Central memory CD8-positive, alpha-beta T cell (primary cell): ENCODE measurements around the gene PGAM2.
"Not testable (repeated sequence)": the region's sequence is repeated elsewhere in the genome, so short reads cannot be mapped to it uniquely, and the experiment has no call there.

Experiments used
- ATAC-seq: fragments of 150-1000 bp; cut with Tn5 transposase; replicated peaks from 2 replicates; pipeline ENCODE4 v1.10.0; 2022; ENCODE audit warnings: mild to moderate bottlenecking, moderate FRiP score, moderate number of reproducible peaks; ENCODE audit not compliant: poor library complexity, severe bottlenecking; ENCODE audit errors: extremely low read depth
- DNase-seq, 2 donors: peaks; one replicate each; pipeline ENCODE4 v3.0.0; 2021; ENCODE audit warnings: low spot score in 2 of 2
- H3K27ac Mint-ChIP-seq: one replicate; pipeline ENCODE4 v1.8.0; 2022; ENCODE audit warnings: low read depth, mild to moderate bottlenecking, moderate library complexity, mixed read lengths
- H3K27me3 Mint-ChIP-seq: one replicate; pipeline ENCODE4 v1.8.0; 2022; ENCODE audit warnings: mixed read lengths
- H3K36me3 Mint-ChIP-seq: one replicate; pipeline ENCODE4 v1.8.0; 2022; ENCODE audit warnings: mild to moderate bottlenecking, moderate library complexity, mixed read lengths; ENCODE audit not compliant: insufficient read depth
- H3K4me1 Mint-ChIP-seq: one replicate; pipeline ENCODE4 v1.8.0; 2022; ENCODE audit warnings: mixed read lengths
- H3K4me3 Mint-ChIP-seq: one replicate; pipeline ENCODE4 v1.8.0; 2022; ENCODE audit warnings: mild to moderate bottlenecking, moderate library complexity, mixed read lengths
- H3K9me3 Mint-ChIP-seq: one replicate; pipeline ENCODE4 v1.8.0; 2022; ENCODE audit warnings: mixed read lengths

PGAM2 gene

DNA sequence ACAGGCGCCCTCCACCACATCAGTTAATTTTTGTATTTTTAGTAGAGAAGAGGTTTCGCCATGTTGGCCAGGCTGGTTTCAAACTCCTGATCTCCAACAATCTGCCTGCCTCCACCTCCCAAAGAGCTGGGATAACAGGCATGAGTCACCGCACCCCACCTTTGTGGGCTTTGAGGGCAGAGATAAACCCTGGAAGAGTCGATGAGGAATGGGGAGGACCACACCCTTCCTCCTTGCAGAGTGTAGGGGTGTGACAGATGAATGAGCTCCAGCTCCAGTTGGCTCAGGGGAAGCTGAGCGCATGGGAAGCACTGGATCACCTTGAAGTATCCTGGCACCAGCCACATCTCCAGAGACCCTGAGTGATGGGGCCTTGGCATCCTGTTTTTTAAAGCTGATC, 35.3 kb downstream of the PGAM2 start:
- not testable (repeated sequence) for H3K9me3 Mint-ChIP-seq, ATAC-seq, H3K36me3 Mint-ChIP-seq, H3K27ac Mint-ChIP-seq, H3K4me3 Mint-ChIP-seq, H3K27me3 Mint-ChIP-seq, H3K4me1 Mint-ChIP-seq, DNase-seq

DNA sequence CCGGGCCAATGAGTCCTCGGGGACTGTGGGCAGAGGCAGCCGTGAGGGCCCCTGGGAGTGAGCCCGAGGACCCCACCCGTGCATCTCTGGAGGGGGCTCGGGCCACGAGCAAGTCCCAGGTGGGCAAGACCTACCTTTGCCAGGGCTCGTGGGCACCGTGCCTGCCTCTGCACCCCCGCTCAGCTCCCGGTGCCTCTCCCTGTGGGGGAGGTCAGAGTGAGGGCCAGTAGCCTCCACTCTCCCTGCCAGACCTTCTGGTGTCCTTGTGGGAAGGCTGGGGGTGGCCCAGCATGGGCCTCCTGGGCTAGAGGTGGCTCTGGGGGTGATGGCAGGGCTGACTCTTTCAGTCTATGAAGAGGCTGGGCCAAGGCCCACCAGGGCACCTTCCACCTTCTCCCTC, 35.9 kb downstream of the PGAM2 start:
- H3K4me3 Mint-ChIP-seq, DNase-seq, ATAC-seq, H3K27me3 Mint-ChIP-seq, H3K4me1 Mint-ChIP-seq, H3K36me3 Mint-ChIP-seq, H3K9me3 Mint-ChIP-seq, H3K27ac Mint-ChIP-seq: not testable (repeated sequence)

DNA sequence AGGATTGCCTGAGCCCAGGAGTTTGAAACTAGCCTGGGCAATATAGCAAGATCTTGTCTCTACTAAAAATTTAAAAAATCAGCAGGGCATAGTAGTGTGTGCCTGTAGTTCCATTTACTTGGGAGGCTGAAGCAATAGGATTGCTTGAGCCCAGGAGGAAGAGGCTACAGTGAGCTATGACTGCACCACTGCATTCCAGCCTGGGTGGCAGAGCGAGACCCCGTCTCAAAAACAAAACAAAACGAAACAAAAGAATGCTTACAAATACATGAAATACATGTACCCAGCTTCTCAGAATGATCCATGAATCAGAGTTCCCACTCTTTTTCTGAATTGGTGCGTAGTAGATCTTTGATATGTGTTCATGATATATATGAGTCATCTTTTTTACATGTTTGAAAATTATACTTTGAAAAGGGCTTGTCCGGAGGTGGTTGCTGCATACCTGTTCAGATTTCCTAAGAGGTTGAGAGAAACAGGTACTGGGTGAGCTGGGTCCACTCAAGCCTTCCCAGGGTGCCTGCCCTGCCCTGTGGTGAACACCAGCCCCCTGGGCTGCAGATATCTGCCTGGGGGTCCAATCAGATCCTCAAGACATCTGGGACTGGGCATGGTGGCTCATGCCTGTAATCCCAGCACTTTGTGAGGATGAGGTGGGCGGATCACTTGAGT, 42.4 kb downstream of the PGAM2 start:
- not testable (repeated sequence) for H3K9me3 Mint-ChIP-seq, H3K4me3 Mint-ChIP-seq, H3K27ac Mint-ChIP-seq, DNase-seq, H3K36me3 Mint-ChIP-seq, ATAC-seq, H3K27me3 Mint-ChIP-seq, H3K4me1 Mint-ChIP-seq

- not testable (repeated sequence) for H3K36me3 Mint-ChIP-seq, ATAC-seq, H3K27ac Mint-ChIP-seq
These were observed 43.3 kb downstream of the PGAM2 start for GRCh38 chr7:44022069-44022468.

GRCh38 chr7:44019825-44020224, 45.5 kb downstream of the PGAM2 start:
- H3K4me3 Mint-ChIP-seq, DNase-seq: not testable (repeated sequence)
- peak overlapping the region; percentile 81 for H3K27ac Mint-ChIP-seq

More at GRCh38 chr7:44022069-44022468, 43.3 kb downstream of the PGAM2 start:
- not testable (repeated sequence) for H3K4me1 Mint-ChIP-seq, H3K9me3 Mint-ChIP-seq, DNase-seq, H3K27me3 Mint-ChIP-seq, H3K4me3 Mint-ChIP-seq

GRCh38 chr7:44018857-44019807, 46.2 kb downstream of the PGAM2 start:
- not testable (repeated sequence) for H3K4me1 Mint-ChIP-seq, H3K9me3 Mint-ChIP-seq, H3K36me3 Mint-ChIP-seq, H3K27me3 Mint-ChIP-seq
- ATAC-seq, result peak; percentile 97
- Mint-ChIP-seq H3K4me3 (peak overlapping the region; percentile 83), H3K27ac (peak overlapping the region; percentile 81)
- peak; percentile 99 to 100 for DNase-seq

More at GRCh38 chr7:44019825-44020224, 45.5 kb downstream of the PGAM2 start:
- not testable (repeated sequence) for H3K4me1 Mint-ChIP-seq, H3K9me3 Mint-ChIP-seq, ATAC-seq, H3K36me3 Mint-ChIP-seq, H3K27me3 Mint-ChIP-seq

DNA sequence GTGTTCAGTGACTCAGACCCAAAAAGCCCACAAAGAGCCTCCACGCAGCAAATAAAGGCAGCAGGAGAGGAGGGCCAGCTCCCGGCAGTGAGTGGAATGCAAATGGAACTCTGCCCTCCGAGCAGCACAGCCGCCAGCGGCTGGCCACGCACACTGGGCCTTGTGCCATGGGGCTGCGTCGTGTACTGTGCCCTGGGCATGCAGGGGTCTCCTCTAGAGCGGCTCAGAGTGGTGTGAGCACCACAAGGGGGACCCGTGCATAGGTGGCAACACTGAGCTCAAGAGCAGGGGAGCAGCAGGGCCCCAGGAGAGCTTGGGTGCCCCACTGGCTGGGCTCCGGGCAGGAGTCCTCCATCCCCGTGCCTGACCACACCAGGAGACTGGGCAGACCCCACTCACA, 50.3 kb downstream of the PGAM2 start:
- not testable (repeated sequence) for ATAC-seq, H3K4me3 Mint-ChIP-seq, DNase-seq, H3K4me1 Mint-ChIP-seq, H3K27me3 Mint-ChIP-seq, H3K9me3 Mint-ChIP-seq, H3K27ac Mint-ChIP-seq
- peaks cover 18% of the 10 kb centered on the region for H3K36me3 Mint-ChIP-seq
